SK-N-SH (cell line): ENCODE results near the gene TTC36. TPM values are rescaled to one million over a fixed set of nuclear protein-coding genes. Genes with fewer than 3 reads are reported as not detected.

Experiments used
- CTCF ChIA-PET: fragments of 300-600, 350-600 bp; formaldehyde crosslinking; extraction: SDS; loops from one replicate; lab custom pipeline; 2021; lab: Yijun Ruan, JAX
- POLR2A ChIA-PET: fragments of 350-600 bp; sonication (Branson Sonifier 250); formaldehyde crosslinking; extraction: SDS; loops from one replicate; lab custom pipeline; 2020; ENCODE audit warnings: antibody characterized with exemption, inconsistent platforms; lab: Yijun Ruan, JAX
- DNase-seq: peaks from one replicate; pipeline ENCODE4 v3.0.0; 2012
- H2AFZ ChIP-seq: fragments of 200-600 bp; sonication (generic); 2 replicates; pipeline ENCODE4 v1.8.1; 2016; ENCODE audit warnings: antibody characterized with exemption, mild to moderate bottlenecking, low read depth
- H3F3A ChIP-seq: fragments of 200-600 bp; sonication (generic); replicated peaks from 2 replicates; pipeline ENCODE3; 2016; ENCODE audit warnings: antibody characterized with exemption, mild to moderate bottlenecking; ENCODE audit not compliant: insufficient read depth
- H3K27ac ChIP-seq, 2 experiments: fragments of 200-500 bp in 1 of 2; fragments of 200-600 bp in 1 of 2; sonication (Bioruptor generic) in 1 of 2; sonication (generic), shearing (Covaris generic) in 1 of 2; 2 replicates each; pipeline versions ENCODE4 v1.5.1 to v1.6.1; 2014 to 2016; ENCODE audit warnings: low read depth in 2 of 2, inconsistent platforms in 1 of 2, low read length in 1 of 2, mild to moderate bottlenecking in 1 of 2, mixed read lengths in 1 of 2
- H3K27me3 ChIP-seq: fragments of 200-600 bp; sonication (generic), shearing (Covaris generic); 2 replicates; pipeline ENCODE4 v1.6.1; 2016; ENCODE audit warnings: mixed run types; ENCODE audit not compliant: insufficient read depth
- H3K36me3 ChIP-seq, 2 experiments: fragments of 200-500 bp in 1 of 2; fragments of 200-600 bp in 1 of 2; sonication (Bioruptor generic) in 1 of 2; sonication (generic) in 1 of 2; replicated peaks in 1 of 2; 2 replicates each; pipeline versions ENCODE3 to v1.5.1; 2014 to 2016; ENCODE audit warnings: low read length in 1 of 2, mild to moderate bottlenecking in 1 of 2; ENCODE audit not compliant: insufficient read depth in 2 of 2, control insufficient read depth in 1 of 2
- H3K4me1 ChIP-seq, 2 experiments: fragments of 200-500 bp in 1 of 2; fragments of 200-600 bp in 1 of 2; sonication (Bioruptor generic) in 1 of 2; sonication (generic), shearing (Covaris generic) in 1 of 2; 2 replicates each; pipeline versions ENCODE4 v1.5.1 to v1.6.1; 2014 to 2016; ENCODE audit warnings: low read depth in 1 of 2, low read length in 1 of 2, mixed run types in 1 of 2; ENCODE audit not compliant: insufficient read depth in 2 of 2, control insufficient read depth in 1 of 2
- H3K4me2 ChIP-seq: fragments of 200-600 bp; sonication (generic), shearing (Covaris generic); 2 replicates; pipeline ENCODE4 v1.6.1; 2017; ENCODE audit warnings: mixed run types
- H3K4me3 ChIP-seq, 2 experiments: fragments of 200-500 bp in 1 of 2; fragments of 200-600 bp in 1 of 2; sonication (Bioruptor generic) in 1 of 2; sonication (generic), shearing (Covaris generic) in 1 of 2; 2 replicates each; pipeline versions ENCODE4 v1.5.1 to v1.8.1; 2014 to 2016; ENCODE audit warnings: low read depth in 2 of 2, inconsistent platforms in 1 of 2, low read length in 1 of 2, mild to moderate bottlenecking in 1 of 2, mixed read lengths in 1 of 2, moderate library complexity in 1 of 2
- H3K79me2 ChIP-seq: fragments of 200-600 bp; sonication (generic); 2 replicates; pipeline ENCODE4 v1.8.1; 2017; ENCODE audit warnings: mild to moderate bottlenecking; ENCODE audit not compliant: insufficient read depth
- H3K9ac ChIP-seq: fragments of 200-600 bp; sonication (generic); 2 replicates; pipeline ENCODE4 v1.6.1; 2017; ENCODE audit warnings: mixed run types
- H3K9me2 ChIP-seq: fragments of 200-600 bp; sonication (generic); 2 replicates; pipeline ENCODE4 v1.6.1; 2017; ENCODE audit warnings: mixed run types
- H3K9me3 ChIP-seq: fragments of 200-600 bp; sonication (generic); 2 replicates; pipeline ENCODE4 v1.6.1; 2017; ENCODE audit warnings: mixed run types, mild to moderate bottlenecking, moderate library complexity
- H4K20me1 ChIP-seq: fragments of 200-600 bp; sonication (generic); 2 replicates; pipeline ENCODE4 v1.6.1; 2017; ENCODE audit warnings: mild to moderate bottlenecking, mixed run types; ENCODE audit not compliant: insufficient read depth
- CTCF ChIP-seq: fragments of 200-600 bp; sonication (generic); IDR thresholded peaks from 2 replicates; pipeline ENCODE4 v1.6.1; 2017; ENCODE audit warnings: antibody characterized with exemption, mild to moderate bottlenecking, moderate library complexity
- FOXJ3 ChIP-seq: sonication (generic); formaldehyde crosslinking; IDR thresholded peaks from 2 replicates; pipeline ENCODE4 v1.5.1; 2020; ENCODE audit warnings: mild to moderate bottlenecking, missing genetic modification reagents
- RAD21 ChIP-seq: IDR thresholded peaks from 2 replicates; pipeline ENCODE4 v1.6.1; 2012; ENCODE audit warnings: mild to moderate bottlenecking, low read length
- RXRA ChIP-seq: IDR thresholded peaks from 2 replicates; pipeline ENCODE4 v1.4.0; 2012; ENCODE audit warnings: low read depth, mild to moderate bottlenecking, borderline replicate concordance
- TAF1 ChIP-seq: IDR thresholded peaks from 2 replicates; pipeline ENCODE4 v1.6.1; 2012; ENCODE audit warnings: low read depth, mild to moderate bottlenecking, low read length, moderate library complexity, borderline replicate concordance
- WGBS: methylation state at CpG from one replicate; pipeline ENCODE4 v1.1.6; 2017; ENCODE audit warnings: low lambda C conversion rate; 5-methylcytosine and 5-hydroxymethylcytosine counted together
- polyA plus RNA-seq, 3 experiments: library from polyadenylated mRNA; depleted of rRNA; stranded (reverse); fragments of >200 nt; gene quantifications; 2 replicates each; pipeline ENCODE4 v1.2.3, GENCODE V29; 2012
- TF ChIP-seq, protein P1 (sequence below): IDR thresholded peaks from 2 replicates; pipeline ENCODE4 v1.6.1; 2012; ENCODE audit warnings: mild to moderate bottlenecking, low read depth, low read length, moderate library complexity

TTC36 gene
- polyA plus RNA-seq, 1 of the 3 experiments (the other 2 are of a cell fraction): 0.18 TPM

DNA sequence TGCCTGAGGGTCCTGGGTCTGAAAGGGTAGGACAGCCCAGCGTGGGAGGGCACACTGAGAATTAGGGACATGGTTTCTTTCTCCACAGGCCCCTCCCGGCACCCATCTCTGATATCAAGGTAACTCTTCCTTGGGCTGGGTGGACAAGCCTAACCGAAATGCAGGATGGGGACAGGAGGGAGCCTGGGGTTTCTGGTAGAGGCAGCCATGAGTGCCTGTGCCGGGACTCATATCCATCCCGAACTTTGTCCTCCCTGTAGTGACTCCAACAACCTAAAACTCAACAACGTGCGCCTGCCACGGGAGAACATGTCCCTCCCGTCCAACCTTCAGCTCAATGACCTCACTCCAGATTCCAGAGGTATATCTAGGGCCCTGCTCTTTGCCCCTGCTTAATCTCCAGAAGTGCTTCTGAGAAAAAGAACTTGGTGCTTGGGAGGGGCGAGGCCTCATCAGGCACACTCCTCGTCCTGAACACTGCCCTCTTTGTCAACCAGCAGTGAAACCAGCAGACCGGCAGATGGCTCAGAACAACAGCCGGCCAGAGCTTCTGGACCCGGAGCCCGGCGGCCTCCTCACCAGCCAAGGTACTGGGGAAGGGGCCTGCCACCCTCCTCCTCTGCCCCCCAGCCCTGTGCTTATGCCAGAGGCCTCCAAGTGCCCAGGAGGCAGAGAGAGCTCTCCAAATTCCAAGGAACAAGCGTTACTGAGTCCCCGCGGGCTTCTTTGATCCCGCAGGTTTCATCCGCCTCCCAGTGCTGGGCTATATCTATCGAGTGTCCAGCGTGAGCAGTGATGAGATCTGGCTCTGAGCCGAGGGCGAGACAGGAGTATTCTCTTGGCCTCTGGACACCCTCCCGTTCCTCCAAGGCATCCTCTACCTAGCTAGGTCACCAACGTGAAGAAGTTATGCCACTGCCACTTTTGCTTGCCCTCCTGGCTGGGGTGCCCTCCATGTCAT is 6.8 kb downstream of the TTC36 start:
- CTCF ChIA-PET: no interaction called here

More for the DNA sequence above, 6.8 kb downstream of the TTC36 start:
- H3K4me1 ChIP-seq: peaks cover 4 to 17% of the 10 kb centered on the region in 2 experiments; a peak in 3 of 4 replicates
- H3K79me2 ChIP-seq: no peaks in the 10 kb centered on the region; the same call in 1 of the 2 replicates
- H3K36me3 ChIP-seq: peaks cover 0 to 11% of the 10 kb centered on the region in 2 experiments
- H3F3A ChIP-seq: peaks cover 14% of the 10 kb centered on the region
- TF ChIP-seq, protein P1, sequence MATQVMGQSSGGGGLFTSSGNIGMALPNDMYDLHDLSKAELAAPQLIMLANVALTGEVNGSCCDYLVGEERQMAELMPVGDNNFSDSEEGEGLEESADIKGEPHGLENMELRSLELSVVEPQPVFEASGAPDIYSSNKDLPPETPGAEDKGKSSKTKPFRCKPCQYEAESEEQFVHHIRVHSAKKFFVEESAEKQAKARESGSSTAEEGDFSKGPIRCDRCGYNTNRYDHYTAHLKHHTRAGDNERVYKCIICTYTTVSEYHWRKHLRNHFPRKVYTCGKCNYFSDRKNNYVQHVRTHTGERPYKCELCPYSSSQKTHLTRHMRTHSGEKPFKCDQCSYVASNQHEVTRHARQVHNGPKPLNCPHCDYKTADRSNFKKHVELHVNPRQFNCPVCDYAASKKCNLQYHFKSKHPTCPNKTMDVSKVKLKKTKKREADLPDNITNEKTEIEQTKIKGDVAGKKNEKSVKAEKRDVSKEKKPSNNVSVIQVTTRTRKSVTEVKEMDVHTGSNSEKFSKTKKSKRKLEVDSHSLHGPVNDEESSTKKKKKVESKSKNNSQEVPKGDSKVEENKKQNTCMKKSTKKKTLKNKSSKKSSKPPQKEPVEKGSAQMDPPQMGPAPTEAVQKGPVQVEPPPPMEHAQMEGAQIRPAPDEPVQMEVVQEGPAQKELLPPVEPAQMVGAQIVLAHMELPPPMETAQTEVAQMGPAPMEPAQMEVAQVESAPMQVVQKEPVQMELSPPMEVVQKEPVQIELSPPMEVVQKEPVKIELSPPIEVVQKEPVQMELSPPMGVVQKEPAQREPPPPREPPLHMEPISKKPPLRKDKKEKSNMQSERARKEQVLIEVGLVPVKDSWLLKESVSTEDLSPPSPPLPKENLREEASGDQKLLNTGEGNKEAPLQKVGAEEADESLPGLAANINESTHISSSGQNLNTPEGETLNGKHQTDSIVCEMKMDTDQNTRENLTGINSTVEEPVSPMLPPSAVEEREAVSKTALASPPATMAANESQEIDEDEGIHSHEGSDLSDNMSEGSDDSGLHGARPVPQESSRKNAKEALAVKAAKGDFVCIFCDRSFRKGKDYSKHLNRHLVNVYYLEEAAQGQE: no peak
- no peak for TF ChIP-seq RAD21
- no peak for TF ChIP-seq CTCF
- no peak for TF ChIP-seq TAF1
- TF ChIP-seq RXRA: no peak
- TF ChIP-seq FOXJ3 (CRISPR knock-in tag): no peak
- H3K4me3 ChIP-seq: no peak overlapping the region
- POLR2A ChIA-PET: no interaction called here
- H3K9me3 ChIP-seq: no peaks in the 10 kb centered on the region
- H3K9me2 ChIP-seq: no peaks in the 10 kb centered on the region
- H3K9ac ChIP-seq: no peak overlapping the region
- H4K20me1 ChIP-seq: no peaks in the 10 kb centered on the region
- H3K4me2 ChIP-seq: no peak overlapping the region
- H3K27me3 ChIP-seq: no peaks in the 10 kb centered on the region
- DNase-seq: no peak
- 86% methylated on average over 23 of the region's 27 CpGs for WGBS
- H2AFZ ChIP-seq: no peak overlapping the region
- no peak overlapping the region for H3K27ac ChIP-seq
